Upper lobe of left lung (tissue), 4 donors: ENCODE results near the gene LRRC23.
A peak's percentile ranks its signal among the peaks of the same experiment; 100 is the strongest.
"Not testable (repeated sequence)": the region's sequence is repeated elsewhere in the genome, so short reads cannot be mapped to it uniquely, and the experiment has no call there.

Experiments
- EP300 ChIP-seq, 4 donors: sonication (generic); formaldehyde crosslinking; IDR thresholded peaks; one replicate each; pipeline ENCODE4 v1.5.1; 2017; ENCODE audit warnings: antibody characterized with exemption in 4 of 4, control low read depth in 2 of 4
- POLR2A ChIP-seq, 4 donors: fragments of 450-650 bp; IDR thresholded peaks; one replicate each; pipeline ENCODE4 v1.5.1; 2016 to 2017; ENCODE audit warnings: antibody characterized with exemption in 4 of 4, mild to moderate bottlenecking in 2 of 4
- POLR2AphosphoS5 ChIP-seq, 2 donors: sonication (generic); formaldehyde crosslinking; IDR thresholded peaks; one replicate each; pipeline ENCODE4 v1.5.1; 2017; ENCODE audit warnings: antibody characterized with exemption in 2 of 2
- TF ChIP-seq, protein P1 (sequence below), 6 experiments: fragments of 450-650 bp in 4 of 6; fragments of 200-600 bp in 2 of 6; sonication (generic) in 2 of 6; IDR thresholded peaks; one replicate each; pipeline ENCODE4 v1.5.1; 2016 to 2019; ENCODE audit warnings: antibody characterized with exemption in 6 of 6

GRCh38 chr12:6886206-6886999 is 18.2 kb upstream of the LRRC23 start:
- TF ChIP-seq, protein P1, sequence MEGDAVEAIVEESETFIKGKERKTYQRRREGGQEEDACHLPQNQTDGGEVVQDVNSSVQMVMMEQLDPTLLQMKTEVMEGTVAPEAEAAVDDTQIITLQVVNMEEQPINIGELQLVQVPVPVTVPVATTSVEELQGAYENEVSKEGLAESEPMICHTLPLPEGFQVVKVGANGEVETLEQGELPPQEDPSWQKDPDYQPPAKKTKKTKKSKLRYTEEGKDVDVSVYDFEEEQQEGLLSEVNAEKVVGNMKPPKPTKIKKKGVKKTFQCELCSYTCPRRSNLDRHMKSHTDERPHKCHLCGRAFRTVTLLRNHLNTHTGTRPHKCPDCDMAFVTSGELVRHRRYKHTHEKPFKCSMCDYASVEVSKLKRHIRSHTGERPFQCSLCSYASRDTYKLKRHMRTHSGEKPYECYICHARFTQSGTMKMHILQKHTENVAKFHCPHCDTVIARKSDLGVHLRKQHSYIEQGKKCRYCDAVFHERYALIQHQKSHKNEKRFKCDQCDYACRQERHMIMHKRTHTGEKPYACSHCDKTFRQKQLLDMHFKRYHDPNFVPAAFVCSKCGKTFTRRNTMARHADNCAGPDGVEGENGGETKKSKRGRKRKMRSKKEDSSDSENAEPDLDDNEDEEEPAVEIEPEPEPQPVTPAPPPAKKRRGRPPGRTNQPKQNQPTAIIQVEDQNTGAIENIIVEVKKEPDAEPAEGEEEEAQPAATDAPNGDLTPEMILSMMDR (IDR thresholded peaks at IDR 0.05) = not testable (repeated sequence)
- not testable (repeated sequence) for TF ChIP-seq POLR2AphosphoS5, EP300 (IDR thresholded peaks at IDR 0.05)
- TF ChIP-seq POLR2A (IDR thresholded peaks at IDR 0.05) = peak in 1 of 4 donors; percentile 35
